ENCODE results near the gene DYNLL1.
"Not testable (repeated sequence)": the region's sequence is repeated elsewhere in the genome, so short reads cannot be mapped to it uniquely, and the experiment has no call there.

The DYNLL1 gene

GRCh38 chr12:120529641-120530417, 33.9 kb downstream of the DYNLL1 start:
- Histone ChIP-seq H3K9me2 (replicated peaks; ENCODE audit: control insufficient read depth, low read length) (no peaks in the 10 kb centered on the region), H3F3A (ENCODE audit: control insufficient read depth, insufficient read depth) (peaks cover 6% of the 10 kb centered on the region; the same call in 1 of the 2 replicates), H3K4me1 (ENCODE audit: control insufficient read depth, low read length) (peaks cover 27% of the 10 kb centered on the region), H3K27me3 (ENCODE audit: control insufficient read depth, low read length) (no peaks in the 10 kb centered on the region), H3K36me3 (ENCODE audit: control insufficient read depth, low read length) (peaks cover 11% of the 10 kb centered on the region), H3K9me3 (ENCODE audit: control insufficient read depth, insufficient read depth, low read length) (no peaks in the 10 kb centered on the region), H4K20me1 (ENCODE audit: control insufficient read depth, insufficient read depth, low read depth, low read length) (no peaks in the 10 kb centered on the region), H3K79me2 (ENCODE audit: control insufficient read depth, low read length) (peaks cover 23% of the 10 kb centered on the region), H3K4me3 (ENCODE audit: low read length) (peak overlapping the region; percentile 86), H3K4me2 (ENCODE audit: low read length) (peak overlapping the region; percentile 78), H3K27ac (ENCODE audit: low read depth, low read length) (peak overlapping the region; percentile 43; the same call in 1 of the 2 replicates)
- no peak for TF ChIP-seq EZH2phosphoT487 (IDR thresholded peaks at IDR 0.05; ENCODE audit: borderline replicate concordance, low read length)
- TF ChIP-seq CTCF (IDR thresholded peaks at IDR 0.05; ENCODE audit: low read depth, low read length, poor library complexity, severe bottlenecking) = no peak

GRCh38 chr12:120530418-120530761, 34.5 kb downstream of the DYNLL1 start:
- H3K4me2 ChIP-seq (ENCODE audit: low read length) = peak overlapping the region; percentile 78; the same call in 1 of the 2 replicates
- not testable (repeated sequence) for H3K27me3 ChIP-seq (ENCODE audit: control insufficient read depth, low read length); H3K9me2 ChIP-seq (replicated peaks; ENCODE audit: control insufficient read depth, low read length); H4K20me1 ChIP-seq (ENCODE audit: control insufficient read depth, insufficient read depth, low read depth, low read length); H3K27ac ChIP-seq (ENCODE audit: low read depth, low read length); H3F3A ChIP-seq (ENCODE audit: control insufficient read depth, insufficient read depth); H3K9me3 ChIP-seq (ENCODE audit: control insufficient read depth, insufficient read depth, low read length)
- peaks cover 29% of the 10 kb centered on the region for H3K79me2 ChIP-seq (ENCODE audit: control insufficient read depth, low read length)
- H3K4me3 ChIP-seq (ENCODE audit: low read length) = peak overlapping the region; percentile 86
- peaks cover 27% of the 10 kb centered on the region for H3K4me1 ChIP-seq (ENCODE audit: control insufficient read depth, low read length)
- peaks cover 14% of the 10 kb centered on the region for H3K36me3 ChIP-seq (ENCODE audit: control insufficient read depth, low read length)

- 0 out of 2 replicates have a peak, but pooled peaks cover 3% of the 10 kb centered on the region for H3F3A ChIP-seq (ENCODE audit: control insufficient read depth, insufficient read depth)
- H3K4me1 ChIP-seq (ENCODE audit: control insufficient read depth, low read length) = peaks cover 50% of the 10 kb centered on the region
- no peaks in the 10 kb centered on the region for H3K27me3 ChIP-seq (ENCODE audit: control insufficient read depth, low read length)
- no peak overlapping the region for H3K4me2 ChIP-seq (ENCODE audit: low read length)
- H3K9me2 ChIP-seq (replicated peaks; ENCODE audit: control insufficient read depth, low read length) = no peaks in the 10 kb centered on the region
- TF ChIP-seq CTCF (IDR thresholded peaks at IDR 0.05; ENCODE audit: low read depth, low read length, poor library complexity, severe bottlenecking) (no peak), EZH2phosphoT487 (IDR thresholded peaks at IDR 0.05; ENCODE audit: borderline replicate concordance, low read length) (no peak)
- H3K79me2 ChIP-seq (ENCODE audit: control insufficient read depth, low read length) = peaks cover 46% of the 10 kb centered on the region
- no peak overlapping the region for H3K27ac ChIP-seq (ENCODE audit: low read depth, low read length)
- H3K9me3 ChIP-seq (ENCODE audit: control insufficient read depth, insufficient read depth, low read length) = no peaks in the 10 kb centered on the region
- peaks cover 17% of the 10 kb centered on the region for H4K20me1 ChIP-seq (ENCODE audit: control insufficient read depth, insufficient read depth, low read depth, low read length)
- H3K36me3 ChIP-seq (ENCODE audit: control insufficient read depth, low read length) = peaks cover 32% of the 10 kb centered on the region
- no peak overlapping the region for H3K4me3 ChIP-seq (ENCODE audit: low read length)
Observed at GRCh38 chr12:120532701-120533238, 36.9 kb downstream of the DYNLL1 start.

- H3K9me3 ChIP-seq (ENCODE audit: control insufficient read depth, insufficient read depth, low read length) = no peaks in the 10 kb centered on the region
- H3K4me3 ChIP-seq (ENCODE audit: low read length) = peak within 1 kb of the TSS; percentile 88
- peak within 1 kb of the TSS; percentile 62 for H3K27ac ChIP-seq (ENCODE audit: low read depth, low read length)
- H3F3A ChIP-seq (ENCODE audit: control insufficient read depth, insufficient read depth) = 0 out of 2 replicates have a peak, but pooled peaks cover 3% of the 10 kb centered on the region
- no peaks in the 10 kb centered on the region for H3K27me3 ChIP-seq (ENCODE audit: control insufficient read depth, low read length)
- peaks cover 52% of the 10 kb centered on the region for H3K79me2 ChIP-seq (ENCODE audit: control insufficient read depth, low read length)
- no peaks in the 10 kb centered on the region for H3K9me2 ChIP-seq (replicated peaks; ENCODE audit: control insufficient read depth, low read length)
- H3K4me1 ChIP-seq (ENCODE audit: control insufficient read depth, low read length) = peaks cover 62% of the 10 kb centered on the region
- peak within 1 kb of the TSS; percentile 94 for H3K4me2 ChIP-seq (ENCODE audit: low read length)
- H4K20me1 ChIP-seq (ENCODE audit: control insufficient read depth, insufficient read depth, low read depth, low read length) = peaks cover 28% of the 10 kb centered on the region
- no peak for TF ChIP-seq EZH2phosphoT487 (IDR thresholded peaks at IDR 0.05; ENCODE audit: borderline replicate concordance, low read length)
- TF ChIP-seq CTCF (IDR thresholded peaks at IDR 0.05; ENCODE audit: low read depth, low read length, poor library complexity, severe bottlenecking) = no peak
- peaks cover 47% of the 10 kb centered on the region for H3K36me3 ChIP-seq (ENCODE audit: control insufficient read depth, low read length)
Observed at GRCh38 chr12:120534203-120534702, 38.3 kb downstream of the DYNLL1 start, which contains the start of gene RNF10. TSS of gene RNF10 (plus strand) at chr12:120534356. CDS start at chr12:120534812, 456 bp downstream.

Measured in DOHH2 (cell line).